RKO (cell line): Measurements from ENCODE around the gene MECP2.

Source experiments
- DNase-seq: peaks from one replicate; pipeline ENCODE4 v3.0.0-alpha.2; 2016; ENCODE audit warnings: low spot score

The MECP2 gene

GRCh38 chrX:154061801-154062200 lies 35.7 kb downstream of the MECP2 start:
- no peak for DNase-seq

GRCh38 chrX:154059729-154060245 lies 37.7 kb downstream of the MECP2 start:
- no peak for DNase-seq

- DNase-seq = no peak
Observed at GRCh38 chrX:154059231-154059630, 38.3 kb downstream of the MECP2 start.

GRCh38 chrX:154058214-154058997 lies 39.1 kb downstream of the MECP2 start:
- no peak for DNase-seq

GRCh38 chrX:154057791-154058190 lies 39.7 kb downstream of the MECP2 start:
- no peak for DNase-seq

GRCh38 chrX:154056770-154057241 lies 40.7 kb downstream of the MECP2 start:
- no peak for DNase-seq

GRCh38 chrX:154051201-154051810 lies 46.2 kb downstream of the MECP2 start:
- peak; percentile 62 for DNase-seq

GRCh38 chrX:154050113-154050495 lies 47.4 kb downstream of the MECP2 start:
- no peak for DNase-seq

GRCh38 chrX:154049209-154050112 lies 48.1 kb downstream of the MECP2 start:
- DNase-seq = no peak

GRCh38 chrX:154048398-154048797 lies 49.1 kb downstream of the MECP2 start:
- no peak for DNase-seq

GRCh38 chrX:154046940-154047610 lies 50.4 kb downstream of the MECP2 start:
- no peak for DNase-seq

- DNase-seq = no peak
Observed at GRCh38 chrX:154046031-154046781, 51.3 kb downstream of the MECP2 start.

GRCh38 chrX:154044091-154044490 lies 53.4 kb downstream of the MECP2 start:
- no peak for DNase-seq

GRCh38 chrX:154043003-154043763 lies 54.3 kb downstream of the MECP2 start:
- DNase-seq = no peak

GRCh38 chrX:154040863-154041262 lies 56.7 kb downstream of the MECP2 start:
- no peak for DNase-seq

- no peak for DNase-seq
Observed at GRCh38 chrX:154040307-154040756, 57.2 kb downstream of the MECP2 start.

- DNase-seq = no peak
Observed at GRCh38 chrX:154039577-154039976, 57.9 kb downstream of the MECP2 start.

GRCh38 chrX:154038656-154039055 lies 58.9 kb downstream of the MECP2 start:
- no peak for DNase-seq

GRCh38 chrX:154037754-154038153 lies 59.8 kb downstream of the MECP2 start:
- DNase-seq = no peak

- DNase-seq = no peak
Observed at GRCh38 chrX:154036513-154036912, 61.0 kb downstream of the MECP2 start.
